GM21529 (cell line): ENCODE measurements around the gene HEATR9.

Source experiments
- ATAC-seq: cut with Tn5 transposase; IDR thresholded peaks from one replicate; pipeline ENCODE4 v1.9.1; 2021; ENCODE audit not compliant: unreplicated experiment

The HEATR9 gene

DNA sequence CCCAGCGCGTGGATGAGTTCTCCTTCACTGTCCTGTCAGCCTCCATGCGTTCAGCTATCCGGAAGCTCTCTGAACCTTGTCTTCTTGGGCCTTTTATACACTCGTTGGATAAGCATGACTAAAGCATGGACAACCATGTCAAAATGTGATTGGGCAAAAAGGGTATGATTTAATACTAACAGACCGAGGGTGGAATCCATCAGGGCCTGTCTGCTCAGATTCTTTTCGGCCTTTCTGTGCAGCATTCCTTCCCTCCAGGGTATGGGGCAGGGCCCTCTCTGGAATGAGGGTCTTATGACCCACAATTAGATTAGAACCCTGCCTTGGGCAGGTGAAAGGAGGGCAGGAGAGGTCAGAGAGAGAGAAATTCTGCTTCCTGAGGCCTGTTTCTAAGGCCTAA, 25.5 kb upstream of the HEATR9 start:
- no peak for ATAC-seq

DNA sequence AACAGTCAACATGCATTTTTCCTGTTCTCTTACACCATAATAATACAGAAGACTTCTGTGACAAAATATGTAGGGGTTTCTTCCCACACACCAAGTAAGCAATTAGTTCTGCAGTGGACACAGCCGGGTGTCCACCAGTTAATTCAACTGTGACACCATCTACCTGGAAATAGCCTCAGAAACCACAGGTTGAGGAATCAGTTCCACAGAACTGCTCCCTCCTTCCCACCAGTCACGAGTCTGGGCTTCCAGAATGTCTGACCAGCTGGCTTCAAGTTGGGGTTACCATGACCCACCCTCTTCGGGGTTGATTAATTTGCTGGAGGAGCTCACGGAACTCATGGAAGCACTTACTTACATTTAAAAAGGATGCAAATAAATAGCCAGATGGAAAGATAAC, 25.1 kb upstream of the HEATR9 start:
- no peak for ATAC-seq

DNA sequence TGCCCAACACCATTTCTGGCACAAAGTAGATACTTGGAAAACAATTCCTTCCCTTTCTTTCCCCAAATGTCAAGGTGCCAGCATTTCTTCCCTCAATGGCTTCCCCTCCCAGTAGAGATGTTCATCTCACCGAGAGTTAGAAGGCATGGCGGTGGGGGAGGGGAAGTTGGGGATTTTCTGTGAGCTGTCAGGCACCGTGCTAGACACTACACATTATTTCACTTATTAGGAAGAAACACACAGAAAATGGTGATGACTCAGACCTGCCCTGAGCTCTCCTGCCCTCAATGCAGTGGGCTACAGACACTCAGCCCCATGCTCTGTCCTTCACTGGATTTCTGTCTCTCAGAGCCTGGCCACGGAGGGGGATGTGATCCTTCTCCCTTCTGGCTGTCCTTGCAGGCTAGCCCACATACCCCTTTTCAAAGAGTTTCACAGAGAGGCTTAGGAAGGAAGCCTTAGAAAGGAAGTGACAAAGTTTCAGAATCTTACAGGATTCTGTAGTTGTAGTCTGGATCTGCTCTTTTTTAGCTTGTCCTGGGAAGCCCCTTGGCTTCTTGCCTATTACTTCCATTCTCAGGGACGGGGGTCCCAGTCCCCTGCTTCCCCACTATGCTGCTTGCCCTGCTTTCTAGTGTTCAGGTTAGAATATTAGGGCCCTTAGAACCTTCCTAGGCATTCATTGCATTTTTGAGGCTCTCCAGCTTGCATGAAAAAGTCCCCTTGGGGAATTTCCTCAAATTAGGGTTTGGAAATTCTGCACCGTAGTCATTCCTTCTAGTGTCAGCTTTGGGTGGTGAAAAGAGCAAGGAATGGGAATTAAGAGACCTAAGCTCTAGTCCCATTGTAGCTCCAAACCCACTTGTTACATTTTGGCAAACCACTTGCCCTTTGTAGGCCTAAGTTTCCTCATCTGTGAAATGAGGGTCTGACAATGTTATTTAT, 23.7 kb upstream of the HEATR9 start:
- ATAC-seq = no peak

DNA sequence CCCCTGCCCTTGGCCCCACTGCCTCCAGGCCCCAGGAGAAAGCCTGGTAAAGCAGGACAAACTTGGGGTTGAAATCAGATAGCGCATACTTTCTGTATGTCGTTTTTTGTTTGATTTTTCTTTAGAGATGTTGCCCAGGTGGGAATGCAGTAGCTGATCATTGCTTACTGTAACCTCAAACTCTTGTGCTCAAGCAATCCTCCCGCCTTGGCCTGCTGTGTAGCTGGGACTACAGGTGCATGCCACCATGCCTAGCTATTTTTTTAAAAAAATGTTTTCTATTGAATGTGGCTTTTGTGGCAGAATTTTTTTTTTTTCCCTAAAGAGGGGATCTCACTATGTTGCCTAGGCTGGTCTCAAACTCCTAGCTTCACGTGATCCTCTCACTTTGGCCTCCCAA, 22.6 kb upstream of the HEATR9 start:
- ATAC-seq = no peak

DNA sequence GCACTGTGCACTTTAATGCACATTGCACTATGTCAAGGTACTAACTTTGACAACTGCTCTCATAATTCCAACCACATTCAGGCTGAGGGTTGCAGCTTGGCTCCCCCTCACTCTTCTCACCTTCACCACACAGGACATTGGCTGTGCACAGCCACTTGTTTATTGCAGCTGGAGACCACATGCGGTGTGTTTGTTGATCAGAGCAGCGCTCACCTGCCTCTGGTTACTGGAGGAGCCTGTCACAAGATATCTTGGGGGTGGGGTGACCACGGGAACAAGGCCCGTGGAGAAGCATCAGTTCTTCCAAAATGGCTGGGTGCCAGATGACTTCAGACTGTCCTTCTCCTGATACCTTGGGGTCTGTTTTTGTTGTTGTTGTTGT, 22.1 kb upstream of the HEATR9 start:
- ATAC-seq = no peak

DNA sequence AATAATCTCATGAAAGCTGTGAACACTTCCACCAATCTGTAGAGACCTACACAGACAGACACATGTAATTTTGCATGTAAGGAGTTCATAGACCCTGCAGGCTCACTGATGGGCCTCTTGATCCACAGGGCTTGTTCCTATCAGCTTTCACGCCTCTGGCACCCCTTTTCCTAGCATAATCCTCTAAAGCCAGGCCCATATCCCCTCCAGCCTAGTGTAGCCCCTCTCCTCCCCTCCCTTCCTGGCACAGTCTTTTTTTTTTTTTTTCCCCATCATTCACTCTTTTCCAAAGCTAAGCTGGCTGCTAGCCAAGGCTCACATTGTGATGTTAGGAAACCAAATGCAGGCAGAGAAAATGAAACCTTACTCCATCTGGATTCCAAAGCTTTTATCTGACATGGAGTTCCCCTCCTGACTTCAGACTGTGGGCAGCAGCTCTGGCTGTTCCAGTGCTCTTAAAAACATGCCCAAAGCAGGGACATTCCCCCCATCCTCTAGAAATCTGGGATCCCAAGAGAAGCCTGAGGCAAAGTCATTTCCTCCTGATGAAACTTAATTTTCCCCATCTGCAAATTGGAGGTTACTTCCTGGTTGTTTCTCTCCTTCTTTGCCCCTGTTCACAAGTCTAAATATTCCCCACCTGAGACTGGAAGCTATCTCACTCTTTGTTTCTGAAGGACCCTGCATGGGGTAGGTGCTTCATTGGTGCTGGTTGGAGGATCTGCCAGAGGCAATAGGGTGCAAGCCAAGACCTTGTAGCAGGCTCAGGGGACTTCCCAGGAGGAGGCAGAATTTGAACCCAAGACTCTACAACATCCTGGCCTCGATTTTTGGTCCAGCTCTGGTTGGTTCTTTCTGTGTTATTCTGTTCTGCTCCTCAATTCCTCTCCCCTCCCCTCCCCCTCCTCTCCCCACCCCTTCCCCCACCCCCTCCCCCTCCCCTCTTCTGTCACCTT, 21.4 kb upstream of the HEATR9 start:
- ATAC-seq = no peak

DNA sequence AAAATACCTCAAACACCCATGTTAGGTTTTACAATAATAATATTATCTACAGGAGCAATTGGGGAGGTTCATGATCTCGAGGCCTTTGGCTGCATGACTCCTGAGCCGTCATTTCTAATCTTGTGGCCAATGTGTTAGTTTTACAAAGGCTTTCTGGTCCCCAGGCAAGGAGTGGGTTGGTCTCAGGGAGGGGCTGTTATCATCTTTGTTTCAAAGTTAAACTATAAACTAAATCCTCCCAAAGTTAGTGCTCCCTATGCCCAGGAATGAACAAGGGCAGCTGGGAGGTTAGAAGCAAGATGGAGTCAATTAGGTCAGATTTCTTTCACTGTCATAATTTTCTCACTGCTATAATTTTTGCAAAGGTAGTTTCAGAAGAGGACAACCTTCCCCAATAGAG, 20.6 kb upstream of the HEATR9 start:
- no peak for ATAC-seq

DNA sequence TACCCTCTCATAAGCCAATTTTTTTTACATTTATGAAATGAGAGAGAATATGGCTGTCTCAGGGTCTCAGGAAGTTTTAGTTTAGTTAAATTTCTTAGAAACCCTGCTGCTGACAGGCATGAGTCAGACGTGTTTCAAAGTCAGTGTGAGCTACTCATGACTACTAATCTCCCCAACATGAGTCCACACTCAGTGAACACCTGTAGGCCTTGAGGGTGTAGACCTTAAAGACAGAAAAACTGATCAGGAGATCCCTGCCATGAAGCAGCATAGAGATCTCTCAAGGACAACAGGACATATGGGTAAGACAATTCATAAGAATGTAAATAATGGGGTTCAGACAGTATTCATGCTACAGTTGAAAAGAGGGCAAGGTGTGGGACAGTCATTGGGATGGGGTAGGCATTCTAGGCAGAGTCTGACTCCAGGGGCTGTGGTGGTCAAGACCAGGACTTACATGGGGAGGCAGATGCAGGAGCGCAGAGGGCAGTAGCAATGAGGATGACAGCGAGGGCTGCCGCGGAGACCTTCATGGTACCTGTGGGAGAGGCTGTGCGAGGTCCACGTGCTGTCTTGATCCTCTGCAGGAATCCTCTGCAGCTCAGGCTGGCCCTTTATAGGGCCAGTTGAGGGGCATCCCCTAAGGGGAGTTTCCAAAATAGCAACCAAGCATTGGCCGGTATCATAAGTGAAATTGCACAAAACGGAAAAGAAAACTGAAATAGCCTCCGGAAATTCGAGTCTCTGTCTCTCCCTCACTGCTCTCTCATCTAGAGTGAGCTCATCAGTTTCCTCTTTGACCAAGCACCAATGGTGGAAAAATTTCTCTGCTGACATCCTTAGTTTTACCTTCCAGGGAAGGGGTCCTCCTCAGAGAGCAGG, 11.3 kb upstream of the HEATR9 start, which contains the start of gene CCL5:
CCL5 (minus strand) TSS at position 588 of the 882 bp plus-strand sequence.
- peak; percentile 89 for ATAC-seq

DNA sequence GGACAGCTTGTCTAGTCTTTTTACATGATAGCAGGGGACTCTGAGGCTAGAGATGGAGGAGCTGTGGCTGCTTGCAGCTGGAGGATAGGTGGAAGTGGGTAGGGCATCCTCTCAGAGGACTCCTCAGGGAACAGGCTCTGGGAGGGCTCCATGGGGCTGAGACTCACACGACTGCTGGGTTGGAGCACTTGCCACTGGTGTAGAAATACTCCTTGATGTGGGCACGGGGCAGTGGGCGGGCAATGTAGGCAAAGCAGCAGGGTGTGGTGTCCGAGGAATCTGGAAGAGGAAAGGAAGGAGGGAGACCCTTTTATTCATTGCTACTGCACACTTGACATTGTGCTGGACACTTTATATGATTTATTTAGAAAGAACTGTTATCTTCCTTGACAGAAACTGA, 9.7 kb upstream of the HEATR9 start:
- no peak for ATAC-seq

DNA sequence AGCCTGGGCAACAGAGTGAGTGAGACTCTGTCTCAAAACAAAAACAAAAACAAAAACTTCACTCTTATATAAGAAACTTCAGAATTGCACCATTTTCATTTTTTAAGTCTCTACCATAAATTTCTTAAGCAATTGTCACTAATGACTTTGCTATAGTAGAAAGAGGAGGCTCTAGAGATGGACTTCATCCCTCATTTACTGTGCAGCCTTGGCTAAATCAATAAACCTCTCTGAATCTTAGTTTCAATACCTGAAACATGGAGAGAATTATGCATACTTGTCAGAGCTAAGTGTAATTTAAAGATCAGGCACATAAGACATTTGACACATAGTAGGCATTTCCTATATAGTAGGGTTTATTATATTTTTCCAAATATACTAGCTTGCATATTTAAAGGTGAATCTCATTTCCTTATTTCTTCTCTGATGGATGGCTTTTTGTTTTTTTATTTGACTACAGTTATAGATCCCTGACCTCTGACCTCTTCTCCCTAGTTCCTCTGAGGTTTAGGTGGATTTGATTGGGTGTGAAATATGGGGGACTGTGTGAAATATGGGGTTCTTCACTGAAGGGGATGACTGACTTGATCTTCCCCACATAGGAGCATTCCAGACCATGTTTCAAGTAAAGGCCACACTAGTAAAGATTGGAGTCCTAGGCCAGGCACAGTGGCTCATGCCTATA, 8.8 kb upstream of the HEATR9 start:
- ATAC-seq = no peak

DNA sequence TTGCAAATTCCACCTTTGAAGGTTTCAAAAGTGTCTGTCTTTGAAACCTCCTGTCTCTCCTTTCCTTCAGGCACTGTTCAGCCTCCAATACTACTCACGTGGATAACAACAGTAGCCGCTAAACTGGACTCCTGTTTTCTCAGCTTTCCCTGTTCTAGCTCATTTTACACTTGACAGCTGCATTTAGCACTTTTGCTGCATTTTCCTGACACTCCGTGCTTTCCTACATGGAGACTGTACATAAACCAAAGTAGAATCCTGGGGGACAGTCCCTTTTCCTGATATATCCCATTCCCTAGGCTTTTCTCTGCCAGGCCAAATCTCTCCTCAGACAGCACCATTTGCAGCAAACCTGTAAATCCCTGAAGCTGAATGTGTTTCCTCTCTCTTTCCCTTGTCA, 7.8 kb upstream of the HEATR9 start:
- ATAC-seq = no peak

DNA sequence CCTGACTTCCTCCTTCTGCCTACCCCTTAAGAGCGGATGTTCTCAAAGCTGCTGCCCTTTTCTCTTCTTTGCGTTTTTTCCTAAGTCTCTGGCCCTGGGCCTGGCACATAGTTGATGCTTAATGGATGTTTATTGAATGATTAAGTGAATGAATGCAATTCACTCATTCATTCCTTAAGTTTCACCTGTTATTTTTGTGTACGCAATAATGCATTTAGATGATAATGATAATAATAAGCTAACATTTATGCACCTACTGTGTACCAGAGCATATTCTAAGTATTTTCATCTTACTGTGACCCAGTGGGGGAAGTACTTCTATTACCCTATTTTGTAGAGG, 7.1 kb upstream of the HEATR9 start:
- ATAC-seq = no peak

DNA sequence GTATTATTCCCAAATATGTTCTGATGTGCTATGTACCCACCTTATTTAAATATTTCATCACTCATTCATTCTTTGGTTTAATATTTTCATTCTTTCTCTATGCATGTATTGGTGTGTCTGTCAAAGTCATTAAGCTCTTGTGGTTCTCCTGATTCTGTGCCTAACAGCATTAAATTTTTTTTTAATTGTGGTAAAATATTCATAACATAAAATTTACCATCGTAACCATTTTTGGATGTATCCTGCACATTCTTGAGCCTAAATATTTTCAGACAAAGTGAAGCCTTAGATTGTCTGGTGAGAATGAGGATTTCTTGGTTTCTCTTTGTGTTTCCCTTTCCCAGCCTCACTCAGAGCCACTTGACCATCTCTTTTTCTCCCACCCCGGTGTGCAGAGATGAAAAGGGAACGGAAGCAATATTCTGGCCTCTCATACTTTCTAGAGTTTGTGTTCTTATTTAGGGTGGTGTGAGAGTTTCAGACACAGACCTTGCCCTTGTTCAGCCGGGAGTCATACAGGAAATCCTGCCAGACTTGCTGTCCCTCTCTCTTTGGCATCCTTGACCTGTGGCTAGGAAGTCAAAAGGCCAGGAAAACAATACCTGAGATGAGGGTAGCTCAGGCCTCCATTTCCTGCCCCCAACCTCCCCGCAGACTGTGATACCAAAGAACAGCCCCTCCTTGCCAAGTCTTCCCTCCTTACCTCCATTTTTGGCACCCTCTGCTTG, 6.5 kb upstream of the HEATR9 start:
- no peak for ATAC-seq

DNA sequence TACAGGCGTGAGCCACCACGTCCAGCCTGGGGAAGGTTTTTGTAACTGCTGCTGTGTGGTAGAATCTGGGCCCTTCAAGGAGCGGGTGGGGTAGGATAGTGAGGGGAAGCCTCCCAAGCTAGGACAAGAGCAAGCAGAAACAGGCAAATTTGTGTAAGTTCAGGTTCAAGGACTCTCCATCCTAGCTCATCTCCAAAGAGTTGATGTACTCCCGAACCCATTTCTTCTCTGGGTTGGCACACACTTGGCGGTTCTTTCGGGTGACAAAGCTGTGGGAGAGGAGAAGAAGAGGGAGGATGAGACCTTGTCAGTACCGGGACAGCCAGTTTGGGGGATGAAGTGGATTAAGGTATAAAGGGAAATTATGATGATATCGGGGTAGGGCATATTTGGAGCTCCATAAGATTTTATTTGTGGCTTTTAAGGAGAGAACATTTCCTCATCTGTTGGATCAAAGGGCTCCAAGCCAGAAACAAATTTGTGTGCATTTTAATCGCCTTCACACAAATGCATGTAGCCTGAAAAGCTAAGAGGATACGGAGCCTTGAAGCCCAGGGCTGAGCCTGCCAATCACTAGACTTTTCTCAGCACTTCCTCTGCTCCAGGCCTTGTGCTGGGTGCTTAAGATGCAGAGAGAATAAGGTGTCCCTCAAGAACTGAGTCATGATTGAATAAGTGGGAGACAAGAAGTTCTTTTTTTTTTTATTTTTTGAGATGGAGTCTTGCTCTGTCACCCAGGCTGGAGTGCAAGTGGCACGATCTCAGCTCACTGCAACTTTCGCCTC, 3.7 kb upstream of the HEATR9 start:
- no peak for ATAC-seq

DNA sequence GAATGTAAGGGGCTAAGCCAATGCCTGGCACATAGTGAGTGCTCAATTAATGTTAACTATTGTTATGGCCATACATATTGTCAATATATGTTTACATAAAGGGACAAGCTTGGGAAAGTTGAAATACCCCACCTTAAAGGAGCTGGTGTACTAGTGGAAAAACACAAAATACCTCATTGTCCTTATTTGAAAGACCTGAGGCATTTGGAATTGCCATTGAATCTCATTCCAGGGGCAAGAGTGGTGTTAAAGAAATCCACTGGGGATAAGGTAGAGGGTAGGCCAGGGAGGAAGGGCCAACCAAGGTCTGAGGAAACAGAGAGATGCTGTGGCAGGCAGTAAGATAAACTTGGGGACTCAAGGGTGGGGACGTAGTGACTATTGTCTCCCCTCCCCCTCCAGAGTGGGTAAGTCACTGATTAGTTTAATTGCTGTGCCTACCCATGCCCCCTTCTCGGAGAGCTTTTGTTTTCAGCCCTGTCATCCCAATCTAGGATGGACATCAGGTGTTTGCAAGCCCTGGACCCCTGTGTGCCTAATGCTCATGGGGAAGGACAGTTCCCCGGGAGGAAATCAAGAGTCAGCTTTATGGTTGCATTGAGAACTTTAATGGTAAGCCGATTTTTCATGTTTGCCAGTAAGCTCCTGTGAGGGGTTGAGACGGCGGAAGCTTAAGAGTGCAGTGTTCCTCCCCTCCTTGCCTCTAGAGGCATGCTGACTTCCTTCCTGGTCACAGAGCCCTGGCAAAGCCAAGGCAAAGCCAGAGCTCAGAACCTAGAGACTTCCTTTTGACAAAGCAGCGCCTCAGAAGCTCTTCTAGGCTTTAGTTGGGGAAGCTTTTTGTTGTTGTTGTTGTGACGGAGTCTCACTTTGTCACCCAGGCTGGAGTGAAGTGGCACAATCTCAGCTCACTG, 2.5 kb upstream of the HEATR9 start:
- ATAC-seq = no peak

DNA sequence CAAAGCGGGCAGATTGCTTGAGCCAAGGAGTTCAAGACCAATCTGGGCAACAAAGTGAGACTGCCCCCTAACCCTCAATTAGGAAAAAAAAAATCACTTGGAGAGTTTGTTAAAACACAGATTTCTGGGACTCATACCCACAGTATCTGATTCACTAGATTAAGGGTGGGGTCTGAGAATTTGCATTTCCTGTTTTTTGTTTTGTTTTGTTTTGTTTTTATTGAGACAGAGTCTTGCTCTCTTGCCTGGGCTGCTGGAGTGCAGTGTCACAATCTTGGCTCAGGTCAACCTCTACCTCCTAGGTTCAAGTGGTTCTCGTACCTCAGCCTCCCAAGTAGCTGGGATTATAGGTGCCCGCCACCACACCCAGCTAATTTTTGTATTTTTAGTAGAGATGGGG, 1.1 kb downstream of the HEATR9 start:
- ATAC-seq = no peak

DNA sequence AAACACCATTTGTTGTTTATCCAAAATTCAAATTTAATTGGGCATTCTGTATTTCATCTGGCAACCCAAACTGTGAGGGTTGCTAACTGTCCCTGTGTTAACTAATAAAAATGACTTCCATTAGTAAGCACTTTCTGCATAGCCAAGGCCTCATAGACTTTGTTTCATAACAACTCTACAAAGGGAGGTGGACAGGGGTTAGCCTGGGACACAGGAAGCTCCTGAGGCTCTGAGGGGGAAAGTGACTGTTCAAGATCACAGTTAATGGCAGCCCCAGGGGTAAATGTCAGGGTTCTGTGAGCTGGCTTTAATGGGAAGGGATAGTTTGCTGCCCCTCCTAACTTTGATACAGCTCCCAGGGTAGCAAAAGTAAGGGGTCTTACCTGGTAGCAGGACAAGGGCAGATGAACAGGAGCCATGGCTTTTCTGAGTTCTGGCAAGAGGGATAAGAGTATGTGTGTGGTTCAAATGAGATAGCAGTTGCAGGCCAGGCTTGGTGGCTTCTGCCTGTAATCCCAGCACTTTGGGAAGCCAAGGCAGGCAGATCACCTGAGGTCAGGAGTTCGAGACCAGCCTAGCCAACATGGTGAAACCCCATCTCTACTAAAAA, 2.2 kb downstream of the HEATR9 start:
- no peak for ATAC-seq
